Measurements from ENCODE around the gene METRNL. TPM values are rescaled to one million over a fixed set of nuclear protein-coding genes. Genes with fewer than 3 reads are reported as not detected.
A peak's percentile ranks its signal among the peaks of the same experiment; 100 is the strongest.
"Not testable (repeated sequence)": the region's sequence is repeated elsewhere in the genome, so short reads cannot be mapped to it uniquely, and the experiment has no call there.

Gene METRNL
- 10 to 100 TPM; 14.4 to 15.2 TPM for total RNA-seq

- Mint-ChIP-seq H3K36me3 (ENCODE audit: low read depth) (no peaks in the 10 kb centered on the region), H3K27me3 (ENCODE audit: low read depth) (peaks cover 15% of the 10 kb centered on the region), H3K4me1 (ENCODE audit: low read depth) (peaks cover 19% of the 10 kb centered on the region), H3K27ac (no peak within 1 kb of the TSS), H3K4me3 (peak within 1 kb of the TSS; percentile 38), H3K9me3 (no peaks in the 10 kb centered on the region)
- intact Hi-C loops (cut with micrococcal nuclease), result loop anchor here (2.0 kb wide), 1 partner anchor 29 kb away; no protein-coding TSS in a partner anchor
- peak; percentile 54 for DNase-seq
- CTCF ChIA-PET, result no interaction called here
Observed at GRCh38 chr17:83079352-83079747, at the start of gene METRNL. Gene METRNL (plus strand): TSS chr17:83079609. CDS start chr17:83079816, 207 bp downstream.

- Mint-ChIP-seq H3K9me3 (no peaks in the 10 kb centered on the region), H3K27ac (no peak overlapping the region), H3K4me1 (ENCODE audit: low read depth) (peaks cover 9% of the 10 kb centered on the region), H3K4me3 (no peak overlapping the region), H3K36me3 (ENCODE audit: low read depth) (peaks cover 20% of the 10 kb centered on the region), H3K27me3 (ENCODE audit: low read depth) (no peaks in the 10 kb centered on the region)
- CTCF ChIA-PET, result no interaction called here
- intact Hi-C loops (cut with micrococcal nuclease), result no loop called here
- no peak for DNase-seq
Observed at GRCh38 chr17:83030432-83030831, 49.0 kb upstream of the METRNL start.

- no peaks in the 10 kb centered on the region for H3K27me3 Mint-ChIP-seq (ENCODE audit: low read depth)
- intact Hi-C loops (cut with micrococcal nuclease), result no loop called here
- no peaks in the 10 kb centered on the region for H3K9me3 Mint-ChIP-seq
- no peak overlapping the region for H3K27ac Mint-ChIP-seq
- H3K36me3 Mint-ChIP-seq (ENCODE audit: low read depth), result peaks cover 27% of the 10 kb centered on the region
- DNase-seq, result no peak
- no peak overlapping the region for H3K4me3 Mint-ChIP-seq
- peaks cover 4% of the 10 kb centered on the region for H3K4me1 Mint-ChIP-seq (ENCODE audit: low read depth)
- CTCF ChIA-PET, result no interaction called here
Observed at GRCh38 chr17:83031321-83031945, 48.0 kb upstream of the METRNL start.

GRCh38 chr17:83031946-83032451 is 47.4 kb upstream of the METRNL start:
- intact Hi-C loops (cut with micrococcal nuclease); H3K9me3 Mint-ChIP-seq; H3K27ac Mint-ChIP-seq; H3K27me3 Mint-ChIP-seq (ENCODE audit: low read depth); H3K4me3 Mint-ChIP-seq; H3K4me1 Mint-ChIP-seq (ENCODE audit: low read depth); CTCF ChIA-PET; DNase-seq: not testable (repeated sequence)
- H3K36me3 Mint-ChIP-seq (ENCODE audit: low read depth), result peaks cover 27% of the 10 kb centered on the region

- Mint-ChIP-seq H3K9me3 (no peaks in the 10 kb centered on the region), H3K27ac (no peak overlapping the region), H3K4me1 (ENCODE audit: low read depth) (no peaks in the 10 kb centered on the region), H3K27me3 (ENCODE audit: low read depth) (no peaks in the 10 kb centered on the region), H3K4me3 (no peak overlapping the region), H3K36me3 (ENCODE audit: low read depth) (peaks cover 27% of the 10 kb centered on the region)
- intact Hi-C loops (cut with micrococcal nuclease), result no loop called here
- CTCF ChIA-PET, result no interaction called here
- no peak for DNase-seq
Observed at GRCh38 chr17:83032781-83033180, 46.6 kb upstream of the METRNL start.

- H3K27me3 Mint-ChIP-seq (ENCODE audit: low read depth), result no peaks in the 10 kb centered on the region
- no peak for DNase-seq
- CTCF ChIA-PET, result no interaction called here
- H3K27ac Mint-ChIP-seq, result no peak overlapping the region
- intact Hi-C loops (cut with micrococcal nuclease), result no loop called here
- H3K9me3 Mint-ChIP-seq, result no peaks in the 10 kb centered on the region
- H3K36me3 Mint-ChIP-seq (ENCODE audit: low read depth), result peaks cover 31% of the 10 kb centered on the region
- H3K4me1 Mint-ChIP-seq (ENCODE audit: low read depth), result no peaks in the 10 kb centered on the region
- no peak overlapping the region for H3K4me3 Mint-ChIP-seq
Observed at GRCh38 chr17:83034525-83034924, 44.9 kb upstream of the METRNL start.

- CTCF ChIA-PET, result no interaction called here
- H3K27ac Mint-ChIP-seq, result no peak overlapping the region
Observed at GRCh38 chr17:83035722-83036121, 43.7 kb upstream of the METRNL start.

GRCh38 chr17:83036193-83036592 is 43.2 kb upstream of the METRNL start:
- CTCF ChIA-PET, result no interaction called here

More at GRCh38 chr17:83035722-83036121, 43.7 kb upstream of the METRNL start:
- intact Hi-C loops (cut with micrococcal nuclease), result no loop called here
- DNase-seq, result no peak
- Mint-ChIP-seq H3K4me1 (ENCODE audit: low read depth) (no peaks in the 10 kb centered on the region), H3K4me3 (no peak overlapping the region), H3K27me3 (ENCODE audit: low read depth) (no peaks in the 10 kb centered on the region), H3K9me3 (no peaks in the 10 kb centered on the region), H3K36me3 (ENCODE audit: low read depth) (peaks cover 37% of the 10 kb centered on the region)

GRCh38 chr17:83036666-83037065 is 42.7 kb upstream of the METRNL start:
- H3K36me3 Mint-ChIP-seq (ENCODE audit: low read depth), result peaks cover 41% of the 10 kb centered on the region
- intact Hi-C loops (cut with micrococcal nuclease), result no loop called here
- CTCF ChIA-PET, result no interaction called here

More at GRCh38 chr17:83036193-83036592, 43.2 kb upstream of the METRNL start:
- Mint-ChIP-seq H3K27me3 (ENCODE audit: low read depth) (no peaks in the 10 kb centered on the region), H3K27ac (no peak overlapping the region), H3K4me3 (no peak overlapping the region), H3K9me3 (peaks cover 3% of the 10 kb centered on the region), H3K36me3 (ENCODE audit: low read depth) (peaks cover 39% of the 10 kb centered on the region), H3K4me1 (ENCODE audit: low read depth) (no peaks in the 10 kb centered on the region)
- no peak for DNase-seq
- intact Hi-C loops (cut with micrococcal nuclease), result no loop called here

GRCh38 chr17:83037084-83037873 is 42.1 kb upstream of the METRNL start:
- Mint-ChIP-seq H3K4me3 (no peak overlapping the region), H3K27ac (no peak overlapping the region), H3K27me3 (ENCODE audit: low read depth) (no peaks in the 10 kb centered on the region)

More at GRCh38 chr17:83036666-83037065, 42.7 kb upstream of the METRNL start:
- peaks cover 8% of the 10 kb centered on the region for H3K9me3 Mint-ChIP-seq
- no peak for DNase-seq
- H3K27me3 Mint-ChIP-seq (ENCODE audit: low read depth), result no peaks in the 10 kb centered on the region
- no peak overlapping the region for H3K27ac Mint-ChIP-seq
- H3K4me3 Mint-ChIP-seq, result no peak overlapping the region
- no peaks in the 10 kb centered on the region for H3K4me1 Mint-ChIP-seq (ENCODE audit: low read depth)

GRCh38 chr17:83037874-83038165 is 41.6 kb upstream of the METRNL start:
- Mint-ChIP-seq H3K27ac (no peak overlapping the region), H3K27me3 (ENCODE audit: low read depth) (no peaks in the 10 kb centered on the region), H3K9me3 (peaks cover 14% of the 10 kb centered on the region), H3K4me3 (no peak overlapping the region), H3K36me3 (ENCODE audit: low read depth) (peaks cover 47% of the 10 kb centered on the region), H3K4me1 (ENCODE audit: low read depth) (no peaks in the 10 kb centered on the region)
- no peak for DNase-seq
- intact Hi-C loops (cut with micrococcal nuclease), result no loop called here
- CTCF ChIA-PET, result no interaction called here

More at GRCh38 chr17:83037084-83037873, 42.1 kb upstream of the METRNL start:
- Mint-ChIP-seq H3K9me3 (peaks cover 9% of the 10 kb centered on the region), H3K36me3 (ENCODE audit: low read depth) (peaks cover 45% of the 10 kb centered on the region), H3K4me1 (ENCODE audit: low read depth) (no peaks in the 10 kb centered on the region)
- no peak for DNase-seq
- CTCF ChIA-PET, result no interaction called here
- intact Hi-C loops (cut with micrococcal nuclease), result no loop called here

GRCh38 chr17:83038983-83039382 is 40.4 kb upstream of the METRNL start:
- intact Hi-C loops (cut with micrococcal nuclease); DNase-seq; H3K27ac Mint-ChIP-seq; H3K4me3 Mint-ChIP-seq; CTCF ChIA-PET; H3K27me3 Mint-ChIP-seq (ENCODE audit: low read depth); H3K4me1 Mint-ChIP-seq (ENCODE audit: low read depth): not testable (repeated sequence)
- Mint-ChIP-seq H3K36me3 (ENCODE audit: low read depth) (peaks cover 55% of the 10 kb centered on the region), H3K9me3 (peaks cover 15% of the 10 kb centered on the region)

- Mint-ChIP-seq H3K27me3 (ENCODE audit: low read depth) (no peaks in the 10 kb centered on the region), H3K4me1 (ENCODE audit: low read depth) (peaks cover 2% of the 10 kb centered on the region), H3K9me3 (peaks cover 15% of the 10 kb centered on the region), H3K27ac (no peak overlapping the region), H3K4me3 (no peak overlapping the region), H3K36me3 (ENCODE audit: low read depth) (peaks cover 54% of the 10 kb centered on the region)
- DNase-seq, result no peak
- intact Hi-C loops (cut with micrococcal nuclease), result no loop called here
- CTCF ChIA-PET, result no interaction called here
Observed at GRCh38 chr17:83041305-83041704, 38.1 kb upstream of the METRNL start.

Measured in activated naive CD4-positive, alpha-beta T cell treated with anti-CD3 and anti-CD28 coated beads for 36 hours (primary cell).